Right cardiac atrium (tissue), 5 donors: ENCODE data around the gene FGD6. TPM values are rescaled to one million over a fixed set of nuclear protein-coding genes. Genes with fewer than 3 reads are reported as not detected.

Source experiments
- ATAC-seq, 2 donors: fragments of 200-7000 bp; cut with Tn5 transposase; one replicate each; pipeline versions ENCODE4 v1.8.0 to v1.9.1; 2020; ENCODE audit warnings: moderate library complexity in 2 of 2, mild to moderate bottlenecking in 1 of 2
- DNase-seq, 3 donors: peaks; one replicate each; pipeline ENCODE4 v3.0.0-alpha.2; 2020
- H3K27ac ChIP-seq: one replicate; pipeline ENCODE4 v1.5.1; 2013; ENCODE audit warnings: mild to moderate bottlenecking, low read length, control low read depth, moderate library complexity
- H3K27me3 ChIP-seq: one replicate; pipeline ENCODE4 v1.6.1; 2013; ENCODE audit not compliant: control insufficient read depth, insufficient read depth
- H3K4me1 ChIP-seq: one replicate; pipeline ENCODE4 v1.6.1; 2013; ENCODE audit warnings: low read length; ENCODE audit not compliant: control insufficient read depth, insufficient read depth
- H3K4me3 ChIP-seq: one replicate; pipeline ENCODE4 v1.5.1; 2013; ENCODE audit warnings: low read length, control low read depth
- H3K9me3 ChIP-seq: one replicate; pipeline ENCODE4 v1.6.1; 2013; ENCODE audit warnings: low read length; ENCODE audit not compliant: control insufficient read depth
- WGBS: extraction: QIAGEN DNeasy Blood & Tissue Kit; methylation state at CpG from one replicate; pipeline ENCODE4 v1.1.7; 2013; 5-methylcytosine and 5-hydroxymethylcytosine counted together
- intact Hi-C, 4 donors: fragments of 100-400 bp; cut with DNase I; formaldehyde crosslinking; loops; one replicate each; pipeline versions ENCODE4 v1.11.0 to v1.14.0; 2022 to 2023
- polyA plus RNA-seq: library from polyadenylated mRNA; stranded (reverse); fragments of 200-250 nt; gene quantifications from one replicate; pipeline ENCODE4 v1.2.3, GENCODE V29; 2013
- total RNA-seq, 4 donors: library from RNA; stranded (reverse); fragmentation: NEBNext Ultra II Directional; extraction: Animal tissue kit (Norgen Biotek cat#: 25700); gene quantifications; one replicate each; pipeline ENCODE4 v1.2.1, GENCODE V29; 2021
- donor health status: healthy with polysubstance abuse.
- donor health status: DM: no; HTN: yes; CAD: no.
- donor health status: DM: no; HTN: no; CAD: no.
- donor health status: DM: no; HTN: yes; CAD: no; lungs with severe emphysema.
- donor health status: DM: yes; HTN: yes; CAD: no.

The FGD6 gene
- total and polyA plus RNA-seq, 5 donors = 2.9 to 23.8 (median 20.3) TPM

DNA sequence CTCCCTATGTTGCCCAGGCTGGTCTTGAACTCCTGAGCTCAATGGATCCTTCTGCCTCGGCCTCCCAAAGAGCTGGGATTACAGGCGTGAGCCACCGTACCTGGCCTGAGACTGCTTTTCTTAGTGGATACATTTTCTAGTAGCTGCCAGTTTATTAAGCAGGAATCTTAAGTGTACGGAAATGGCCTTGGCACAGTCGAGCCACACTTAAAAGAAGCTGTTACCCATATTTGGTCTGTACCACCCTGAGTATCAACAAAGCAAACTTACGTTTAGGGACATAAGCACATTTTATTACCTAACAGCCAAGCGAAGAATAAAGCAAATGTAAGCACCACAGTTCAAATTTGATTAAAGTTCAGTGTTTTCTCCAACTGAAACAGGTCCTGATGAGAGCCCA, 93.2 kb downstream of the FGD6 start:
- Histone ChIP-seq H3K9me3 (no peaks in the 10 kb centered on the region), H3K27ac (no peak overlapping the region), H3K27me3 (no peaks in the 10 kb centered on the region), H3K4me1 (no peaks in the 10 kb centered on the region), H3K4me3 (no peak overlapping the region)
- WGBS = 86% methylated on average over 7 of the region's 7 CpGs
- DNase-seq = no peak
- no peak for ATAC-seq
- intact Hi-C loops = no loop called here

- H3K9me3 ChIP-seq = no peaks in the 10 kb centered on the region
- intact Hi-C loops = loop anchor here (5.0 to 10.0 kb wide), 5 partner anchors 99 to 416 kb away; partner anchors contain the start of genes FGD6 (in 2 of the 4) and VEZT (in 2 of the 4)
- no peak overlapping the region for H3K27ac ChIP-seq
- DNase-seq (no peak), ATAC-seq (no peak)
- H3K27me3 ChIP-seq = no peaks in the 10 kb centered on the region
- no peak overlapping the region for H3K4me3 ChIP-seq
- WGBS = 75% methylated on average over 3 of the region's 3 CpGs
- H3K4me1 ChIP-seq = peaks cover 5% of the 10 kb centered on the region
Measured at GRCh38 chr12:95118788-95119179, 98.5 kb downstream of the FGD6 start.

DNA sequence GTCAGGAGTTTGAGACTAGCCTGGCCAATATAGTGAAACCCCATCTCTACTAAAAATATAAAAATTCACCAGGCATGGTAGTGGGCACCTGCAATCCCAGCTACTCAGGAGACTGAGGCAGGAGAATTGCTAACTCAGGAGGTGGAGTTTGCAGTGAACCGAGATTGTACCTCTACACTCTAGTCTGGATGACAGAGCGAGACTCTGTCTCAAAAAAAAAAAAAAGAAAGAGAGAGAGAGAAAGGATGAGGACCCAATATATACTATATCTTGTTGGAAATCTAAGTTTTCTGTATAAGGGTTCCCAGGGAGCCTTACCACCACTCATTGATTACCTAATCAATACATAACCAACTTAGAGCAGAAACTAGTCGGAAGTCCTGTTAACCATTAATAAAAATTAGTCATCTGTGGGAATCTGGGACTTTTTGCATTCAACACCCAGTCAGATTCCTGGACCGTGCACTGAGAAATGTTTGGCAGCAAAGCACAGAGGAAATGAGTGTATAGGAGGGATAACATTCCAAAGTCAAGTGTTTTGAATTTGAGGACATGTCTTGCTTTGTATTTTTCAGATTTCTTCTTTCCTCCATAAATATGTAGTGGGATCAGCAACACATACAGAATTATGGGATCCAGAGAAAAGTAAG, 99.0 kb downstream of the FGD6 start:
- ATAC-seq (peak in 1 of 2 donors; percentile 57), DNase-seq (no peak)
- intact Hi-C loops = loop anchor here (5.0 to 10.0 kb wide), 5 partner anchors 99 to 417 kb away; partner anchors contain the start of genes FGD6 (in 2 of the 4) and VEZT (in 2 of the 4)
- H3K9me3 ChIP-seq = no peaks in the 10 kb centered on the region
- no peak overlapping the region for H3K27ac ChIP-seq
- H3K4me3 ChIP-seq = no peak overlapping the region
- WGBS = 35% methylated on average over 4 of the region's 4 CpGs
- no peaks in the 10 kb centered on the region for H3K27me3 ChIP-seq
- peaks cover 5% of the 10 kb centered on the region for H3K4me1 ChIP-seq

GRCh38 chr12:95117178-95117599, 100.1 kb downstream of the FGD6 start:
- Histone ChIP-seq H3K9me3 (no peaks in the 10 kb centered on the region), H3K4me3 (no peak overlapping the region), H3K27me3 (no peaks in the 10 kb centered on the region), H3K4me1 (peaks cover 5% of the 10 kb centered on the region), H3K27ac (no peak overlapping the region)
- DNase-seq = peak in 2 of 3 donors; percentile 61 to 74
- peak; percentile 91 to 92 for ATAC-seq
- 43% methylated on average over 2 of the region's 2 CpGs for WGBS
- intact Hi-C loops = loop anchor here (2.0 to 10.0 kb wide), 7 partner anchors 100 to 418 kb away; partner anchors contain the start of genes FGD6 (in 2 of the 4) and VEZT (in 2 of the 4)

DNA sequence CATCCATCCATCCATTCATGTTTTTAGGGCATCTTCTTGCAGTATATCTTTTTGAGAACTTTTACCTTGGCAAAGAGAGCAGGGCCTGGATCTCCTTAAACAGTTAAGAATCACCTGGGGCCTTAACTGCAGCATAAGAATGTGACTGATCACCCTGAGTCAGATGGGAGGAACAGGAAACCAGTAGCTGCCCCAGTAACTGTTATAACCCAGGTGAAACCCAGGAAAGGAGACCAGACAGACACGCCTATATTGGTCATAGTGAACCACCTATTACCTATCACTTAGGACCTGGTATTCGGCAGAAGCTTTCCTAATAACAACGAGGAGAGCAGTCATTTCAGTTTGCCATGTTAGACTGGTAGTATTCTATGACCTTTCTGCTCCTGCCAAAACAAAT, 100.5 kb downstream of the FGD6 start:
- no peaks in the 10 kb centered on the region for H3K27me3 ChIP-seq
- DNase-seq (no peak), ATAC-seq (peak; percentile 23 to 29)
- no peak overlapping the region for H3K4me3 ChIP-seq
- 66% methylated on average over 3 of the region's 3 CpGs for WGBS
- peaks cover 5% of the 10 kb centered on the region for H3K4me1 ChIP-seq
- intact Hi-C loops = loop anchor here (2.0 to 10.0 kb wide), 7 partner anchors 101 to 418 kb away; partner anchors contain the start of genes FGD6 (in 2 of the 4) and VEZT (in 2 of the 4)
- no peak overlapping the region for H3K27ac ChIP-seq
- no peaks in the 10 kb centered on the region for H3K9me3 ChIP-seq

DNA sequence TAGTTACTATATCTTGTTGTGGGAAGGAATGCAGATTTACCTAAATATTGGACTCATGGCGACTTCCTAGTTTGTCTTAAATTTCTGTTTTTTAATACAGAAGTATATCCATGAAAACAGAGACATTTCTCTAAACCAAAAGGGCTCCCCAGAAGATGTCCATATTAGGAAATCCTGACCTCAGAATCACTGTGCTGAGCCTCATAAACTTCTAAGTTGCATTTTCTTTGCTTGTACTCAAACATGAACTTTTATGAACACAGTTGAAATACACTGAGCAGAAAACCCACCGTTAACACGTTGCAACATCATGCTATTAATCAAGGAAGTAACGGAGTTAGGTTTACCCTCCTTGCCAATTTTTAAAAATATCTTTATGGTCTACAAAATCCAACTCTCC, 100.9 kb downstream of the FGD6 start:
- no peak overlapping the region for H3K27ac ChIP-seq
- DNase-seq = no peak
- intact Hi-C loops = loop anchor here (2.0 to 10.0 kb wide), 7 partner anchors 101 to 418 kb away; partner anchors contain the start of genes FGD6 (in 2 of the 4) and VEZT (in 2 of the 4)
- H3K27me3 ChIP-seq = no peaks in the 10 kb centered on the region
- no peaks in the 10 kb centered on the region for H3K9me3 ChIP-seq
- ATAC-seq = no peak
- 62% methylated on average over 4 of the region's 4 CpGs for whole genome bisulfite sequencing
- peaks cover 5% of the 10 kb centered on the region for H3K4me1 ChIP-seq
- H3K4me3 ChIP-seq = no peak overlapping the region

- 75% methylated on average over 7 of the region's 7 CpGs for WGBS
- H3K27ac ChIP-seq = no peak overlapping the region
- ATAC-seq = no peak
Measured at GRCh38 chr12:95115641-95116040, 101.6 kb downstream of the FGD6 start.

GRCh38 chr12:95114766-95115405, 102.4 kb downstream of the FGD6 start:
- no peak for DNase-seq
- WGBS = 75% methylated on average over 3 of the region's 3 CpGs
- no peak for ATAC-seq
- intact Hi-C loops = loop anchor here (5.0 to 10.0 kb wide), 5 partner anchors 102 to 420 kb away; partner anchors contain the start of genes FGD6 (in 2 of the 4) and VEZT (in 2 of the 4)
- no peak overlapping the region for H3K4me3 ChIP-seq
- peaks cover 5% of the 10 kb centered on the region for H3K4me1 ChIP-seq
- no peak overlapping the region for H3K27ac ChIP-seq
- no peaks in the 10 kb centered on the region for H3K9me3 ChIP-seq
- H3K27me3 ChIP-seq = no peaks in the 10 kb centered on the region

More at GRCh38 chr12:95115641-95116040, 101.6 kb downstream of the FGD6 start:
- intact Hi-C loops = loop anchor here (2.0 to 10.0 kb wide), 7 partner anchors 102 to 419 kb away; partner anchors contain the start of genes FGD6 (in 2 of the 4) and VEZT (in 2 of the 4)
- no peak for DNase-seq
- no peaks in the 10 kb centered on the region for H3K9me3 ChIP-seq
- H3K4me3 ChIP-seq = no peak overlapping the region
- H3K4me1 ChIP-seq = peaks cover 5% of the 10 kb centered on the region
- H3K27me3 ChIP-seq = no peaks in the 10 kb centered on the region

DNA sequence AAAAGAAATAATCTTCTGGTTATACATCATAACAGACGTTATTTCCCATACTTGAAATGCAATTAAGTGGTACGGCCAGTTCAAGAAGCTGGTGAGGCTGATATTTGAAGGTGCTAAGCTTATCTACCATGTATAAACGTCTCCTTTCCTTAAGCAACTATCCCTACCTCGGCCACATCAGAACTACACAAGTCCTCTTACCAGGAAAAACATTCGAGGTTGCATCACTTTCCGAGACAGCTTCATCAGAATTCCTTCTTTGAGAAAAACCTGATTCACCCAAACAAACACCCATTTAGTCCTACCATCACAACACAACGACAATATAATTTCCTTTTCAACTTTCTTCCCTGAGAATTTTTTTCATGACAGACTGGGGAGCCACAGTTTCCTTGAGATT, 109.9 kb downstream of the FGD6 start:
- ATAC-seq (no peak), DNase-seq (no peak)
- intact Hi-C loops = no loop called here
- H3K27ac ChIP-seq = no peak overlapping the region
- no peaks in the 10 kb centered on the region for H3K9me3 ChIP-seq
- no peaks in the 10 kb centered on the region for H3K27me3 ChIP-seq
- 83% methylated on average over 7 of the region's 7 CpGs for WGBS
- no peak overlapping the region for H3K4me3 ChIP-seq
- H3K4me1 ChIP-seq = no peaks in the 10 kb centered on the region

- Histone ChIP-seq H3K4me3 (no peak overlapping the region), H3K4me1 (no peaks in the 10 kb centered on the region), H3K27me3 (no peaks in the 10 kb centered on the region), H3K27ac (no peak overlapping the region), H3K9me3 (no peaks in the 10 kb centered on the region)
- no peak for DNase-seq
- 92% methylated on average over 8 of the region's 8 CpGs for WGBS
- no peak for ATAC-seq
- intact Hi-C loops = no loop called here
Measured at GRCh38 chr12:95105540-95105939, 111.7 kb downstream of the FGD6 start.

DNA sequence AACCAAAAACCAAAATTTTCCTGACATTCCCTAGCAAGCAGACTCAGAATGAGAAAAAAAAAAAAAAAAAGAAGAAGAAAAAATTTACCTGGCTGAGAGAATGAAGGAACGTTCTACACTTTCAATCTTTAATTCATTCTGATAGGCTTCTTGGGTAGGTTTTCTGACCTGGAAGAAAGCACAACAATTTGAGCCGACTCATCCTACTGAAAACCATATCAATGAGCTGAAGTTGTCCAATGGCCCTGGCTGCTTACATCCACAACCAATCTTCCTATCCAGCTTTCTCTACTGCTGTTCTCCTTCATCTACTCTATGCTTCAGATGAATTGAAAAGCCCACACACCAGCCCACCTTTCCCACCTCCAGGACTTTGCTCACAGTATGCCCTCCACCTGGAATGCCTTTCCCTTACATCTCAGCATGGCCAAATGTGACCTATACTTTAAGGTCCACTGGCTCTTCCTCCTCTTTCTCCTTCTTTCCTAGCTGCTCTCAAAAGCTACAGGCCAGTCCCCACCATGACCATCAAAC, 112.3 kb downstream of the FGD6 start:
- H3K27ac ChIP-seq = no peak overlapping the region
- H3K4me3 ChIP-seq = no peak overlapping the region
- H3K4me1 ChIP-seq = no peaks in the 10 kb centered on the region
- no peak for DNase-seq
- intact Hi-C loops = no loop called here
- WGBS = 98% methylated on average over 2 of the region's 2 CpGs
- no peaks in the 10 kb centered on the region for H3K9me3 ChIP-seq
- H3K27me3 ChIP-seq = no peaks in the 10 kb centered on the region
- ATAC-seq = no peak
